HEK293T (cell line): ENCODE results near the gene ARNT2.

Source experiments
- CTCF ChIA-PET: fragments of 350-600 bp; formaldehyde crosslinking; extraction: SDS; loops from one replicate; lab custom pipeline; 2021; ENCODE audit warnings: antibody characterized with exemption, inconsistent platforms; lab: Yijun Ruan, JAX
- POLR2A ChIA-PET: fragments of 350-600 bp; formaldehyde crosslinking; extraction: SDS; loops from one replicate; lab custom pipeline; 2020; ENCODE audit warnings: antibody characterized with exemption, inconsistent platforms; lab: Yijun Ruan, JAX
- DNase-seq: peaks from one replicate; pipeline ENCODE4 v3.0.0; 2012; ENCODE audit warnings: mixed read lengths; ENCODE audit errors: extremely low spot score
- ARNT ChIP-seq: fragments of 450-650 bp; IDR thresholded peaks from 2 replicates; pipeline ENCODE4 v1.6.1; 2017; ENCODE audit warnings: mild to moderate bottlenecking
- BHLHE40 ChIP-seq: fragments of 450-650 bp; IDR thresholded peaks from 2 replicates; pipeline ENCODE4 v1.6.1; 2016; ENCODE audit warnings: mild to moderate bottlenecking, moderate library complexity, borderline replicate concordance
- CTBP1 ChIP-seq: fragments of 450-650 bp; IDR thresholded peaks from 2 replicates; pipeline ENCODE4 v1.6.1; 2016; ENCODE audit warnings: borderline replicate concordance
- ELF4 ChIP-seq: fragments of 450-650 bp; IDR thresholded peaks from 2 replicates; pipeline ENCODE4 v1.6.1; 2017; ENCODE audit warnings: antibody characterized with exemption
- FOXA1 ChIP-seq: fragments of 450-650 bp; IDR thresholded peaks from 2 replicates; pipeline ENCODE4 v1.6.1; 2016; ENCODE audit warnings: mild to moderate bottlenecking
- FOXK2 ChIP-seq: fragments of 450-650 bp; IDR thresholded peaks from 2 replicates; pipeline ENCODE4 v1.6.1; 2016; ENCODE audit warnings: mild to moderate bottlenecking
- FOXM1 ChIP-seq: fragments of 450-650 bp; IDR thresholded peaks from 2 replicates; pipeline ENCODE4 v1.6.1; 2017; ENCODE audit warnings: mild to moderate bottlenecking, borderline replicate concordance
- HDGF ChIP-seq: fragments of 450-650 bp; IDR thresholded peaks from 2 replicates; pipeline ENCODE4 v1.6.1; 2017; ENCODE audit warnings: antibody characterized with exemption, borderline replicate concordance
- L3MBTL2 ChIP-seq: fragments of 450-650 bp; conservative IDR thresholded peaks from 2 replicates; pipeline ENCODE4 v1.6.1; 2016; ENCODE audit warnings: mild to moderate bottlenecking
- LEF1 ChIP-seq: fragments of 450-650 bp; IDR thresholded peaks from 2 replicates; pipeline ENCODE4 v1.6.1; 2017; ENCODE audit warnings: mild to moderate bottlenecking, borderline replicate concordance
- NFRKB ChIP-seq: fragments of 450-650 bp; IDR thresholded peaks from 2 replicates; pipeline ENCODE4 v1.6.1; 2016; ENCODE audit warnings: mild to moderate bottlenecking, moderate library complexity
- SP1 ChIP-seq: fragments of 450-650 bp; IDR thresholded peaks from 2 replicates; pipeline ENCODE4 v1.6.1; 2017
- SUZ12 ChIP-seq: fragments of 450-650 bp; IDR thresholded peaks from 2 replicates; pipeline ENCODE4 v1.6.1; 2016; ENCODE audit warnings: mild to moderate bottlenecking
- TARDBP ChIP-seq: fragments of 450-650 bp; IDR thresholded peaks from 2 replicates; pipeline ENCODE4 v1.6.1; 2016
- ZNF384 ChIP-seq: fragments of 450-650 bp; IDR thresholded peaks from 2 replicates; pipeline ENCODE4 v1.6.1; 2016
- TF ChIP-seq, protein P1 (sequence below): fragments of 450-650 bp; IDR thresholded peaks from 2 replicates; pipeline ENCODE4 v1.6.1; 2016

Gene ARNT2

DNA sequence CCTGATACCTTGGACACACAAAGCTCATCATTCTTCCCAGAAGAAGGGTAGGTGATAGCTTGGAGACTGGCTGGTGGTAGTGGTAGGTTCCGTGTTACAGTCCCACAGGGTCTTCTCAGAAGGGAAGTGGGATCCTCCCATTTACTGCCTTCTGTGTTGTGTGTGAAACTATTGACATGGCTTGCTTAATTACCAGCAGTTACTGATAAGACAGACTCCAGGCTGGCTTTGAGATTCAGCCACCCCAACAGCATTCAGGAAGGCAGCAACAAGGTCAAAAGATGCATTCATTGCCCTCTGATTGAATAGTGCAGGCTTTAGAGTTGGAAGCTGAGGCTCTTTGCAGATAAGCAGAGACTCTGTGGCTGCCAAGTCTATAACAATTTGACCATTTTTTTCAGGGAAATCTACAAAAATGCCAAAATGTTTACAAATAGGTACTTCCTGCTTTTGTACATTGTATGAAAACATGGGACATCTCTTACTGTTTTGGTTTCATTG lies 7.7 kb downstream of the ARNT2 start:
- CTCF ChIA-PET, result no interaction called here
- no peak for TF ChIP-seq HDGF
- no peak for TF ChIP-seq SUZ12
- TF ChIP-seq LEF1, result no peak
- no peak for TF ChIP-seq NFRKB
- no peak for TF ChIP-seq L3MBTL2
- no peak for TF ChIP-seq FOXM1
- TF ChIP-seq TARDBP, result no peak
- TF ChIP-seq FOXK2, result no peak
- TF ChIP-seq, protein P1, sequence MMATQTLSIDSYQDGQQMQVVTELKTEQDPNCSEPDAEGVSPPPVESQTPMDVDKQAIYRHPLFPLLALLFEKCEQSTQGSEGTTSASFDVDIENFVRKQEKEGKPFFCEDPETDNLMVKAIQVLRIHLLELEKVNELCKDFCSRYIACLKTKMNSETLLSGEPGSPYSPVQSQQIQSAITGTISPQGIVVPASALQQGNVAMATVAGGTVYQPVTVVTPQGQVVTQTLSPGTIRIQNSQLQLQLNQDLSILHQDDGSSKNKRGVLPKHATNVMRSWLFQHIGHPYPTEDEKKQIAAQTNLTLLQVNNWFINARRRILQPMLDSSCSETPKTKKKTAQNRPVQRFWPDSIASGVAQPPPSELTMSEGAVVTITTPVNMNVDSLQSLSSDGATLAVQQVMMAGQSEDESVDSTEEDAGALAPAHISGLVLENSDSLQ, result no peak
- TF ChIP-seq ZNF384, result no peak
- TF ChIP-seq SP1, result no peak
- TF ChIP-seq FOXA1, result no peak
- TF ChIP-seq ELF4, result no peak
- no peak for TF ChIP-seq BHLHE40
- TF ChIP-seq CTBP1, result no peak
- no peak for TF ChIP-seq ARNT
- POLR2A ChIA-PET, result no interaction called here
- DNase-seq, result no peak

DNA sequence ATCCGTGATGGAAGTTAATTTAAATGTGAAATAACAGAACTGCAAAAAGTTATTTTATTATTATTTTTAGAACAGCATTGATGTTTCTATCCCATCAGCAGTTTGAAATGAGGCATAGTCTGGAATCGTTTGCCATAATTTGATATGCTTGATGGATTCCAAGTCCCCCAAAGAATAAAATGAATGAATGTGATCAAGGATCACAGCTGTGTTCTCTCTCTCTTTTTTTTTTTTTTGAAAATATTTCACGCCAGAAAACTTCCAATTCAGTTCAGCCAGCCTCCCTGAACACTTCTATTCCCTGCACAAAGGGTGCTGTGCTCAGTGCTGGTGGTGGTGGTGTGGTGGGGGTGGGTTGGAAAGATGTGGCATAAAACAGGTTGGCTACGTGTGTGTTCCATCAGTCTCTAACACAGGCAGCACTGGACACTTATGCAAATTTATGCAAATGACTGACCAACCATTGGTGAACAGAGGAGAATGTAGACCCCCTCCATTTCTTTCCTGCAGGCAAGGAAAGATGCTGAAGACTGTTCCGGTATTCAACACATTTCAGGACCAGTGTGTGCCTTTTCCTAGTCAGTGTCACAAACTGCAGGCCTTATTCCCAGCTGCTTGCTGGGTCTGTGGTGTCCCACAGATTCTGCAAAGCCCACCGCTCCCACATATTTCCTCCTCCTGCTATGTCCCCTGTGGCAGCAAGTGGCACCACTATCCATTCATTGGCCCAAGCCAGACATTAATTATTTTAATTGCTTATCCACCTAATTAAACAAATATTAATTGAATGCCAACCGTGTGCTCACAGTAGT lies 10.6 kb downstream of the ARNT2 start:
- TF ChIP-seq HDGF (no peak), TARDBP (no peak), NFRKB (no peak), SUZ12 (no peak), ELF4 (no peak)
- TF ChIP-seq, protein P1, result no peak
- ChIA-PET CTCF (interaction anchor here (0.7 kb wide), 1 partner anchor 9 kb away, joined by 3 read pairs; no protein-coding TSS in a partner anchor), POLR2A (no interaction called here)
- no peak for DNase-seq

- TF ChIP-seq TARDBP, result no peak
- TF ChIP-seq ELF4, result no peak
- TF ChIP-seq FOXM1, result no peak
- TF ChIP-seq SP1, result no peak
- no peak for TF ChIP-seq LEF1
- TF ChIP-seq HDGF, result no peak
- no peak for TF ChIP-seq CTBP1
- no peak for TF ChIP-seq SUZ12
- TF ChIP-seq ARNT, result no peak
- no peak for TF ChIP-seq BHLHE40
- no peak for TF ChIP-seq ZNF384
- no peak for TF ChIP-seq NFRKB
- no peak for TF ChIP-seq L3MBTL2
- TF ChIP-seq, protein P1, result no peak
- ChIA-PET CTCF (no interaction called here), POLR2A (no interaction called here)
- no peak for DNase-seq
Observed at GRCh38 chr15:80415358-80415670, 11.1 kb downstream of the ARNT2 start.

- ChIA-PET CTCF (no interaction called here), POLR2A (no interaction called here)
- TF ChIP-seq ELF4 (no peak), LEF1 (no peak), NFRKB (no peak), SP1 (no peak)
- DNase-seq, result no peak
Observed at GRCh38 chr15:80416702-80417101, 12.5 kb downstream of the ARNT2 start.

DNA sequence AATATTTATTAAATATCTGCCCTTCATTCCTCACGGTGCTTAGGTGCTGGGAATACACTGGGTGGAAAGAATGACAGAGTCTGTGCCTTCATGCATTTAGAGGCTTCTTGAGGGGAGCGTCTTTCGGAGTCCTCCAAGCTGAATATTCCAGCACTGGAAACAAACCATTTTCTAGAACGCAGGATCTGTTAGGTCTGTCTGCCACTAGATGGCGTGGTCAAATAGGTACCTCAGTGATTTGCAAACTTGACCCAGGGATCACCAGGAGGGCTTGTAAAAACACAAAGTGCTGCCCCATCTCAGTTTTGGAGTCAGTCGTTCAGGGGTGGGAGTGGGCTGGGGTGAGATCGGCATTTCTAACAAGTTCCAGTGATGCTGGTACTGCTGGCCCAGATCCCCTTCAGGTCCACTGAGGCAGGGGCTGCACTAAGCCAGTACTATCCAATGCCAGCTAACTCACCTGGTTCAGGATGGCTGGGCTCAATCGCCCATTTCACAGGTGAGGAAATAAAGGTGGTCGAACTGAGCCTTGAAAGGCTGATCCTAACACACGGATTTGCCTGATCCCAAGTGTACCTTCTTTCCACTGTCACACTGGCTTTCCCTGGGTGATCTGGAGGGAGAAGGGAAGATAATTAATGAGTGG lies 14.8 kb downstream of the ARNT2 start:
- ChIA-PET POLR2A (interaction anchor here (1.4 kb wide), 1 partner anchor 14 kb away, joined by 5 read pairs; no protein-coding TSS in a partner anchor), CTCF (interaction anchor here (0.6 to 1.7 kb wide), 5 partner anchors 9 to 802 kb away, joined by 3 to 8 read pairs (median 3); no protein-coding TSS in a partner anchor)
- TF ChIP-seq NFRKB, result no peak
- TF ChIP-seq L3MBTL2, result no peak
- no peak for TF ChIP-seq HDGF
- no peak for TF ChIP-seq TARDBP
- TF ChIP-seq, protein P1, result no peak
- no peak for TF ChIP-seq FOXK2
- no peak for TF ChIP-seq ZNF384
- TF ChIP-seq BHLHE40, result no peak
- no peak for TF ChIP-seq FOXA1
- TF ChIP-seq FOXM1, result no peak
- TF ChIP-seq ELF4, result no peak
- TF ChIP-seq LEF1, result no peak
- TF ChIP-seq SP1, result no peak
- TF ChIP-seq ARNT, result no peak
- DNase-seq, result peak; percentile 61
